Measurements from ENCODE around the gene PIP4K2C.
"Not testable (repeated sequence)": the region's sequence is repeated elsewhere in the genome, so short reads cannot be mapped to it uniquely, and the experiment has no call there.

The PIP4K2C gene

GRCh38 chr12:57586128-57586527, 4.9 kb upstream of the PIP4K2C start:
- H4K20me1 ChIP-seq (ENCODE audit: low read depth, low read length) = no peaks in the 10 kb centered on the region
- no peak overlapping the region for H3K4me3 ChIP-seq (ENCODE audit: insufficient read depth, low read length, poor library complexity, severe bottlenecking)
- no peak for TF ChIP-seq EZH2phosphoT487 (conservative IDR thresholded peaks at IDR 0.05; ENCODE audit: low read length)
- TF ChIP-seq, protein P1, sequence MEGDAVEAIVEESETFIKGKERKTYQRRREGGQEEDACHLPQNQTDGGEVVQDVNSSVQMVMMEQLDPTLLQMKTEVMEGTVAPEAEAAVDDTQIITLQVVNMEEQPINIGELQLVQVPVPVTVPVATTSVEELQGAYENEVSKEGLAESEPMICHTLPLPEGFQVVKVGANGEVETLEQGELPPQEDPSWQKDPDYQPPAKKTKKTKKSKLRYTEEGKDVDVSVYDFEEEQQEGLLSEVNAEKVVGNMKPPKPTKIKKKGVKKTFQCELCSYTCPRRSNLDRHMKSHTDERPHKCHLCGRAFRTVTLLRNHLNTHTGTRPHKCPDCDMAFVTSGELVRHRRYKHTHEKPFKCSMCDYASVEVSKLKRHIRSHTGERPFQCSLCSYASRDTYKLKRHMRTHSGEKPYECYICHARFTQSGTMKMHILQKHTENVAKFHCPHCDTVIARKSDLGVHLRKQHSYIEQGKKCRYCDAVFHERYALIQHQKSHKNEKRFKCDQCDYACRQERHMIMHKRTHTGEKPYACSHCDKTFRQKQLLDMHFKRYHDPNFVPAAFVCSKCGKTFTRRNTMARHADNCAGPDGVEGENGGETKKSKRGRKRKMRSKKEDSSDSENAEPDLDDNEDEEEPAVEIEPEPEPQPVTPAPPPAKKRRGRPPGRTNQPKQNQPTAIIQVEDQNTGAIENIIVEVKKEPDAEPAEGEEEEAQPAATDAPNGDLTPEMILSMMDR (IDR thresholded peaks at IDR 0.05; ENCODE audit: insufficient read depth, low read length, poor library complexity, severe bottlenecking) = no peak
- H3K9me2 ChIP-seq (replicated peaks; ENCODE audit: insufficient read depth, low read length) = no peaks in the 10 kb centered on the region
- H3K9ac ChIP-seq (ENCODE audit: low read length) = no peak overlapping the region
- no peaks in the 10 kb centered on the region for H3K9me3 ChIP-seq (ENCODE audit: insufficient read depth, low read length)
- H3K36me3 ChIP-seq (ENCODE audit: low read length) = no peaks in the 10 kb centered on the region
- no peak overlapping the region for H3K27ac ChIP-seq (ENCODE audit: low read depth, low read length)
- H3F3A ChIP-seq (ENCODE audit: insufficient read depth) = no peaks in the 10 kb centered on the region
- H3K27me3 ChIP-seq (ENCODE audit: low read length) = no peaks in the 10 kb centered on the region
- H3K4me2 ChIP-seq (ENCODE audit: low read depth, low read length, poor library complexity, severe bottlenecking) = no peak overlapping the region
- no peaks in the 10 kb centered on the region for H3K79me2 ChIP-seq (ENCODE audit: insufficient read depth, low read length)
- no peak overlapping the region for H2AFZ ChIP-seq (ENCODE audit: low read depth, low read length, severe bottlenecking)

GRCh38 chr12:57586832-57587429, 4.1 kb upstream of the PIP4K2C start:
- Histone ChIP-seq H3K4me2 (ENCODE audit: low read depth, low read length, poor library complexity, severe bottlenecking) (no peak overlapping the region), H2AFZ (ENCODE audit: low read depth, low read length, severe bottlenecking) (no peak overlapping the region), H3K9me3 (ENCODE audit: insufficient read depth, low read length) (no peaks in the 10 kb centered on the region), H3K27ac (ENCODE audit: low read depth, low read length) (no peak overlapping the region), H3F3A (ENCODE audit: insufficient read depth) (no peaks in the 10 kb centered on the region), H3K27me3 (ENCODE audit: low read length) (no peaks in the 10 kb centered on the region), H3K4me3 (ENCODE audit: insufficient read depth, low read length, poor library complexity, severe bottlenecking) (no peak overlapping the region), H3K9me2 (replicated peaks; ENCODE audit: insufficient read depth, low read length) (no peaks in the 10 kb centered on the region), H4K20me1 (ENCODE audit: low read depth, low read length) (no peaks in the 10 kb centered on the region), H3K79me2 (ENCODE audit: insufficient read depth, low read length) (peaks cover 7% of the 10 kb centered on the region), H3K9ac (ENCODE audit: low read length) (no peak overlapping the region), H3K36me3 (ENCODE audit: low read length) (no peaks in the 10 kb centered on the region)
- TF ChIP-seq EZH2phosphoT487 (conservative IDR thresholded peaks at IDR 0.05; ENCODE audit: low read length) = no peak
- TF ChIP-seq, protein P1 (IDR thresholded peaks at IDR 0.05; ENCODE audit: insufficient read depth, low read length, poor library complexity, severe bottlenecking) = no peak

GRCh38 chr12:57588951-57589610, 1.9 kb upstream of the PIP4K2C start:
- H3K9me2 ChIP-seq (replicated peaks; ENCODE audit: insufficient read depth, low read length); H3K9ac ChIP-seq (ENCODE audit: low read length); H3K27ac ChIP-seq (ENCODE audit: low read depth, low read length); H3K4me3 ChIP-seq (ENCODE audit: insufficient read depth, low read length, poor library complexity, severe bottlenecking); H4K20me1 ChIP-seq (ENCODE audit: low read depth, low read length); H3K27me3 ChIP-seq (ENCODE audit: low read length); H3K36me3 ChIP-seq (ENCODE audit: low read length); H2AFZ ChIP-seq (ENCODE audit: low read depth, low read length, severe bottlenecking); H3K4me2 ChIP-seq (ENCODE audit: low read depth, low read length, poor library complexity, severe bottlenecking); H3F3A ChIP-seq (ENCODE audit: insufficient read depth); H3K9me3 ChIP-seq (ENCODE audit: insufficient read depth, low read length): not testable (repeated sequence)
- H3K79me2 ChIP-seq (ENCODE audit: insufficient read depth, low read length) = peaks cover 17% of the 10 kb centered on the region

- peak overlapping the region; percentile 82 for H3K9ac ChIP-seq (ENCODE audit: low read length)
- no peak for TF ChIP-seq EZH2phosphoT487 (conservative IDR thresholded peaks at IDR 0.05; ENCODE audit: low read length)
- TF ChIP-seq, protein P1 (IDR thresholded peaks at IDR 0.05; ENCODE audit: insufficient read depth, low read length, poor library complexity, severe bottlenecking) = no peak
- H3K79me2 ChIP-seq (ENCODE audit: insufficient read depth, low read length) = peaks cover 17% of the 10 kb centered on the region
- H3K4me3 ChIP-seq (ENCODE audit: insufficient read depth, low read length, poor library complexity, severe bottlenecking) = peak overlapping the region; percentile 90
- H2AFZ ChIP-seq (ENCODE audit: low read depth, low read length, severe bottlenecking) = peak overlapping the region; percentile 97
- no peaks in the 10 kb centered on the region for H4K20me1 ChIP-seq (ENCODE audit: low read depth, low read length)
- no peaks in the 10 kb centered on the region for H3K9me3 ChIP-seq (ENCODE audit: insufficient read depth, low read length)
- no peaks in the 10 kb centered on the region for H3K36me3 ChIP-seq (ENCODE audit: low read length)
- H3F3A ChIP-seq (ENCODE audit: insufficient read depth) = no peaks in the 10 kb centered on the region
- H3K9me2 ChIP-seq (replicated peaks; ENCODE audit: insufficient read depth, low read length) = no peaks in the 10 kb centered on the region
- H3K4me2 ChIP-seq (ENCODE audit: low read depth, low read length, poor library complexity, severe bottlenecking) = peak overlapping the region; percentile 97
- no peaks in the 10 kb centered on the region for H3K27me3 ChIP-seq (ENCODE audit: low read length)
- no peak overlapping the region for H3K27ac ChIP-seq (ENCODE audit: low read depth, low read length)
Observed at GRCh38 chr12:57590479-57590863, 521 bp upstream of the PIP4K2C start.
